Left ventricle myocardium superior (tissue), 1 donor: Measurements from ENCODE around the gene KLF13. TPM values are rescaled to one million over a fixed set of nuclear protein-coding genes. Genes with fewer than 3 reads are reported as not detected.

Source experiments
- ATAC-seq: fragments of 200-7000 bp; cut with Tn5 transposase; one replicate; pipeline ENCODE4 v1.9.1; 2020; ENCODE audit warnings: mild to moderate bottlenecking, moderate library complexity
- DNase-seq: peaks from one replicate; pipeline ENCODE4 v3.0.0-alpha.2; 2020
- intact Hi-C: fragments of 100-400 bp; cut with micrococcal nuclease; formaldehyde crosslinking; loops from one replicate; pipeline ENCODE4 v1.11.0; 2022
- total RNA-seq: library from RNA; stranded (reverse); fragmentation: NEBNext Ultra II Directional; extraction: Animal tissue kit (Norgen Biotek cat#: 25700); gene quantifications from one replicate; pipeline ENCODE4 v1.2.1, GENCODE V29; 2021
- donor health status: DM: no; HTN: yes; CAD: no; lungs with severe emphysema.

Gene KLF13
- total RNA-seq, 1 donor from 2014 or later: 85.3 TPM

DNA sequence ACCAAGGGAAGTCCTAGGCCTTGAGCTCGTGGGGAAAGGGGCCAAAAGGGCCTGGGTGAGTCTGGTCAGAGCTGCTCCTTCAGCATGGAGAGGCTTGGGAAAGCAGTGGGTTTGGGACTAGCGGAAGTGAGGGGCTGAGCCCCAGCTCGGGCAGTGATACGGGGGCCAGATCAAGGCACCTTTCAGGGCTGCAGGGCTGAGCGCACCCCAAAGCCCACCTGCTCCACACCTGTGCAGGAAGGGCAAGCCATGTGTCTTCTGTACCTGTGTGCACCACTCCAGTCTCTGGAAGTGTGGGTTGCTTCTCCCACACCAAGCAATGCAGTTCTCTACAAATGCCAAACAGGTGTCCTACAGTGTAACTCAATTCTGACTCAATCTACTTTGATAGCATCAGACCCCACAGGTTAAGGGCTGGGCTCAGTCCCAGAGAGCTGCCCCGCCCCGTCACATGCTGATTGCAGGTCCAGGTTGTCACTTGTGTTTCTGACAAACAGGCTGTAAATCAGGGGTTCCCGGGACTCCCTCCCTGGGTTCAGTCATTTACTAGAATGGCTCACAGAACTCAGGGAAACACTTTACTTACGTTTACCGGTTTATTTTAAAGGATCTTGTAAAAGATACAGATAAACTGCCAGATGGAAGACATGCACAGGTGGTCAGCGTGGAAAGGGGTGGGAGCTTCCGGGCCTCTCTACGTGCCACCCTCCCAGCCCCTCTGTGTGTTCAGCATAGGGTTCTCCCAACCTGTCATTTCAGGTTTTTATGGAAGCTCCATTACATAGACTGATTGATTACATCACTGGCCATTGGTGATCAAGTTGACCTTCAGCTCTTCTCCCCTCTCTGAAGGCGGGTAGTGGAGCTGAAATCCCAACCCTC is 28.8 kb upstream of the KLF13 start:
- intact Hi-C loops: no loop called here
- no peak for ATAC-seq
- no peak for DNase-seq

DNA sequence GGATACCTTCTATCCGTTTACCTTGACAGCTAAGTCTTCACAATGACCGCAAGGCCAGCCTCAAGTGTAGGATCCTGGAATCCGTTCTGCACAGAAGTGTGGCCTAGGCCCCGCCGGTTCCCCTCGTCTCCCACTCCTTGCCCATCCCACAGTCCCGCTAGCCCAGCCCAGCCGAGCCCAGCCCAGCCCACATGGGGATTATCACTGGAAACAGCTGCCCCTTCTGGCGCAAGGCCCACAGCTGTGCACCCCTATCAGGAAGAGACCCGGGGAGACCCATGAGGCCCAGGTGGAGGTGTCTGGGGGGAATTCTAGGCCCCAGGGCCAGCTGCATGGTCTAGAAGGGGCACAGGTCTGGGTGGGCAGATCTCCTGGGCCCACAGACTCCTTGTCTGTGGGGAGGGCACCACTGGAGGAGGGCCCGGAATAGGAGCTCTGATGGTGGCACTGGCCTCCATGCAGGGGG is 27.9 kb upstream of the KLF13 start:
- intact Hi-C loops: no loop called here
- no peak for ATAC-seq
- DNase-seq: no peak

DNA sequence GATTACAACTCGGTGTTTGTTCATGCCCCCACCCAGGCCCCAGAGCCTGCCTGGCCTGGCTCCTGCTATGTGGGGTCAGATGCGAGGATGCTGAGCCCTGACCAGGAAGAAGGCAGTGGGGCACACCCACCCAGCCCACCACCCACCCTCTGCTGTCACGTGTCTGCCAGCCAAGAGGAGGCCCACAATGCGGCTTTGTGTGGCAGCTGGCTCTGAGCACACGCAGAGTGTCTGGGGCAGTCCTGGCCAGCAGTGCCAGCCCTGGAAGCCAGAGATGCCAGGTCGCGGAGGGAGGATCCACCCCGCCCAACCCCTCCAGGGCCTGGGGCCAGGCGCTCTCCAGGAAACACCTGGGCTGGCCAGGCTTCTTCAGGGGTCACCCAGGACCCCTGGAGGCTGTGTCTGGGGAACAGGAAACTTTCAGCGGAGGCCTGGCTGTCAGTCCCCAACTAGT is 26.4 kb upstream of the KLF13 start:
- DNase-seq (peak; percentile 60), ATAC-seq (peak; percentile 58)
- intact Hi-C loops: no loop called here

DNA sequence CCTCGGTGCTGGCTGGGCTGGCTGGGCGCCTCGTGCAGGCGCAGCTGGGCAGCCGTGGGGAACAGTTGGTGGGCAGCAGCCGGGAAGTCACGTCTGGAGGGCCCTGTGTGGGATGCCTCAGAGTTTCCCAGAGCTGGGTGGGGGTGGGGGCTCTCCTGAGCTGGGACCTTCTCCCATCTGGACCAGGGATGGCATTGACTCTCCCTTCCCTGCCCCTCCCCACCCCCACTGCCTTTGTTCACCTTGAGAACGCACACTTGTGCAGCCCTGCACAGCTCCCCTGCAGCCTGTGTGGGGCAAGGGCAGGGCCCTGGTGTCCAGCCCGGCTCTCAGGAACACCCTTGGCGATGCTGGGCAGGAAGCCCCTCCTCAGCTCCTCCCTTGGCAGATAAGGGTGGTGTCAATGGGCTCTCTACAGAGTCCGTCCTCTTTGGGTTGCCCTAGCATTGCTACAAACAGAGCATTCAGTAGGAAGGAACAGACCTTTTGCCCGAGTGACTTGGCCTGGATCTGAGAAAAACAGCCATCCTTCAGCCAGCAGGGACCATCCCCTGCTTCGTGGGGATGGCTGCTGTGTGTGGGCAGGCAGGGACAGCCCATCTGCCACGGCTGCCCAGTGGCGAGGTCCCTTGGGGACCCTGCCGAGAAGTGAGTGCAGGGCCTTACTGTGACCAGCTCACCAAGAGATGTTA is 25.5 kb upstream of the KLF13 start:
- DNase-seq: peak; percentile 50
- peak; percentile 20 for ATAC-seq
- intact Hi-C loops: no loop called here

DNA sequence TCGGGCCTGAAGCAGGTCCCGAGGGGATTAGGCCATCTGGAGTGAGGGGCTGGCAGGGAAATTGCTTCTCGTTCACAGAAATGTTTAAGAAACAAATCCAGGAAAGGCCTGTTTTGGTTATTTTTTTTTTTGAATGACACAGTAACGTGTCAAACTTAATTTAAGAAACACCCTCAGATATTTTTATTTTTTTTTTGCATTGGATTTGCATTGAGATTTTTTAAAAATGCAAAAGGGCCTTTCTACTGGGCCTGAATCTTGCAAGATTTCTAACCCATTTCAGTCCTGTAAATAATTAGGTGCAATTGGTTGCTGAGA is 25.0 kb upstream of the KLF13 start:
- intact Hi-C loops: no loop called here
- DNase-seq (no peak), ATAC-seq (no peak)

DNA sequence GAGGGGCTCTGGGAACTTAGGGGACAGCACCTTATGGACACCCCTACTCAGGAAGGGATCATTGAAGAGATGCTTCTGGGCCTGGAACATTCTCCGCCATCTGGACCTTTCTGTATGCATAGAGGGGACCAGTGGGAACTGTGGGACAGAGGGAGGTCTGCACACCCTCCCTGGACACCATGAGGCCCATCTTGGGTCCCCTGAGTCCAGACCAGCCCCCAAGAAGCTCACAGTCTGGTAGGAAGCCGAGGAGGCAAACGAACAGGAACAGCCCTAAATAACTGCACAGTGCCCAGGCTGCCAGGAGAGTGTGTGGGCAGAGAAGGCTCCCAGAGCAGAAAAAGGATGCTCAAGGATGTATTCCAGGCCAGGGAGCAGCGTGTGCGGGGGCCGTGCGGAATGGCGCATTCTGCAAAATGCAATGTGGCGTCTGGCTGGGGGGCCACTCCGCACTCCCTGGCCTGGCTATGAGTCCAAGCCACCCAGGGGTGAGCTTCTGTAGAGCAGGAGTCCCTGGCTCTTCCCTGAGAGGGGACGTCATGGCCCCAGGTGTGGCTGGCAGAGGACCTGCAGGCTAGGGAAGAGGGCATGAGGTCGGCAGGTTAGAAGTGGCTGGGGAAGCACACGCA is 24.5 kb upstream of the KLF13 start:
- no peak for ATAC-seq
- DNase-seq: no peak
- intact Hi-C loops: no loop called here

DNA sequence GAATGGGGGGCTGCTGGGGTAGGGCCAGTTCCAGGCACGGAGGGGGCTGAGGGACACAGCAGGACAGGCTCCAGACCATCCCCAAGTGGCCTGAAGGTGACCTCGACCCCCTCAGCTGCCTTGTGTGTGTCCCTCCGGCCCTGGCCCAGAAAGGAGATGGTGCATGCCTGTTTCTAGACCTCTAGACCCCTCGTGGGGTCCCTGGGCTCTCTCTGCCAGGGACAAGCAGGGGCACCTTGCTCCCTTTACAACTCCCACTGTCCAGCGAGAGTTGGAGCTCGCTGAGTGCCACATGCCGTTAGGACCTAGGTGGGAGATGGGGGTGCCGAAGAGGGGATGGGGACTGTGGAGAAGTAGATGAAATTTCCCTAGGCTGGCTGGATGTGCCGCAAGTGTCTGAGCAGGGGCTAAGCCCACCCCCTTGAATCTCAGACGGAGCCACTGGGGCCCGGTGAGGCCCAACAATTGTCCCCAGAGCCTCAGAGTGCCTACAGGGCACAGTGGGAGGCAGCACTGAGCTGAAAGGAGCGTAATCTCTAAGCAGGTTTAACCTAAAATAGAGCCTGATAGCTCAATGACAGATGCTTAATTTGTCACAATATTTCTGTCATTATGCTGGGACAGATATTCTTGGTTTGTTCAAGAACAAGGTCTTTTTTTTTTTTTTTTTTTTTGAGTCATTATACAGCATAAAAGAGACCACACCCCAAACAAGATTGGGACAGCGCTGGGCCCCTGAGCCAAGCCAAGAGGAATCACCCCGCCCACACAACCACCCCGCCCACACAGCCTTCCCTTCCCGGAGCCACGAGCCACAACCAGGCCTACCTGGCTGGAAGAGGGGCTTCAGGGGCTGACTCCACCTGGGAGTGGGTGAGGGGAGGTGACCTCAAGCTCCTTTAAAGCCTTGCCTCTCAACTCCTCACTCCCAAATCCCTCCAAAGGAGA is 23.6 kb upstream of the KLF13 start:
- peak; percentile 65 for ATAC-seq
- DNase-seq: peak; percentile 62
- intact Hi-C loops: no loop called here

DNA sequence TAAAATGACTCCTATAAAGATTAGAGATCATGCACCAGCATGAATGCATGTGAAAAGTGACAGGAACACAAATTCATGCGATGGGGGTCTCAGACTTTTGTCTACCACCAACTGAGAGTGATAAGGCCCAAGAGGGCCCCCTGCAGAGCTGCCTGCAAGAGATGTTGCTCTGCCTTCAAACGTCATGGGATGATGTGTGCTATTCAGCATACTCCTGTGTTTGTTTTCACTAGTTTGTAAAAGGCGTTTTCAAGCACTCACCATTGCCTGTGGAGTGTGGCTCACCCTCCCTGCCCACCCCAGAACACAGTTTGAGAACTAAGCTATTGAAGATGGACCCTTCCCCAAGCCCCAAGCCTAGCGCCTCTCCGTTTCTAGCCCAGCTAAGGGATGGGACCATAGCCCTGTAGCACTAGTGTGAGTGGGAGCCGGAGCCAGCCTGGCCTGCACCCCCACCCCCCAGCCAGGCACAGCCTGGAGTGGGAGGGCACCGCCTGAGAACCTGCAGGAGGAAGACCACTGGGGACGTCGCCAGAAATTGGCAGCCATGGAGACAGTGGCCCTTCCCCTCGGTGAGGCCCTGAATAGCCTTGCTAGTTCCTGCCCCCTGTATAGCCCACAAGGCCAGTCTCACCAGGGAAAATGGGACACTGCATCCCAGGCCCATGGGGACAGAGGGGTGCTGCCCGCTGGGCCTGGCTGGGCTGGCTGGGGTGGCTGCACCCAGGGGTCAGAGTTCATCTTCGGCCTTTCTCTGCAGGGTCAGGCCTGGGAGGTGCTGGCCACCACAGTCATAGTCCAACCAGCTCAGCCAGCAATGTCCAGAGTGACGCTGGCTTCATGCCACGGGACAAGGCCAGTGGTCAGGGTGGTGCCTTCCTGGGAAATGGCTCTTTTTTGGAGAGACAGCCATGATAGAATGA is 22.6 kb upstream of the KLF13 start:
- ATAC-seq: no peak
- intact Hi-C loops: no loop called here
- no peak for DNase-seq

DNA sequence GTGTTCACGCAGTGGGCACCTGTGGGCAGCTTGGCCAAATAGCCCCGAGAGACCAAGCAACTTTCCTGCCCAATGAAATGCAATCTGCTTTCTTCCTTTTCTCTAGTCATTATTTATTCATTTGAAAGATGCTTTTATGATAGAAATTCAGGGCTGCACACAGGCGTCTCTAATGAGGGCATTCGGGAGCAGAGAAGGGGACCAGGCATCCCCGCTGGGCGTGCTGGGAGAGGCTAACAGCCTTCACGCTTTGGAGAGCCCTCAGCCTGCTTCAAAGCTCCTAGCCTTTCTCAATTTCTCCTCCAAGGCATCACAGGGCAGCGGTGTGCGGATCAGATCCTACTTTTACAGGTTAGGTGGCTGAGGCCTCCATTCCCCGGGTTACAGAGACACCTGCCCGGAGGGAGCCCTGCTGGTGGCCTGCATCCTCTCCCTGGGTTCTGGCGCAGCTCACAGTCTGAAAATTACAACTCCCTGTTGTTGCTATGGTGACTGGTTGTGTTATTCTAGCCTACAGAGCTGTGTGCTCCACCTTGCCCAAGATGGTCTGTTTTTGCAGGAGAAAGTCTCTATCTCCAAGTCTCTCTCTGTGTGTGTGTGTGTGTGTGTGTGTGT is 21.8 kb upstream of the KLF13 start:
- ATAC-seq (no peak), DNase-seq (no peak)
- intact Hi-C loops: no loop called here

DNA sequence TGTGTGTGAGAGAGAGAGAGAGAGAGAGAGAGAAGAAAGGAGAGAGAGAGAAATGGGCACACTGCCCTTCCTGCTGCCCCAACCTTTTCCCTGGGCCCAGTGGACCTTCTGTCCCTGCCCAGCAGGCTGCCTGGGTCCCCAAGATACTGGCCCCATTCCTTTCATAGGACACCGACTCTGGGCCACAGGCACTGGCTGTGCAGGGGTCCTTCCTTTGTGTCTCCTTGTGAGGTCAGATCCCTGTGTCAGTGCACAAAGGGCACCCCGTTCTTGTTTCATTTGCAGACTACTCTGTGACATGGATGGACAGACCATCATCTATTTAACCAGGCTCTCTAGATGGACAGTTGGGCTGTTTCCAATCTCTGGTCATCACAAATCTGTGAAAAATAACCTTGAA is 21.3 kb upstream of the KLF13 start:
- no peak for DNase-seq
- no peak for ATAC-seq
- intact Hi-C loops: no loop called here

DNA sequence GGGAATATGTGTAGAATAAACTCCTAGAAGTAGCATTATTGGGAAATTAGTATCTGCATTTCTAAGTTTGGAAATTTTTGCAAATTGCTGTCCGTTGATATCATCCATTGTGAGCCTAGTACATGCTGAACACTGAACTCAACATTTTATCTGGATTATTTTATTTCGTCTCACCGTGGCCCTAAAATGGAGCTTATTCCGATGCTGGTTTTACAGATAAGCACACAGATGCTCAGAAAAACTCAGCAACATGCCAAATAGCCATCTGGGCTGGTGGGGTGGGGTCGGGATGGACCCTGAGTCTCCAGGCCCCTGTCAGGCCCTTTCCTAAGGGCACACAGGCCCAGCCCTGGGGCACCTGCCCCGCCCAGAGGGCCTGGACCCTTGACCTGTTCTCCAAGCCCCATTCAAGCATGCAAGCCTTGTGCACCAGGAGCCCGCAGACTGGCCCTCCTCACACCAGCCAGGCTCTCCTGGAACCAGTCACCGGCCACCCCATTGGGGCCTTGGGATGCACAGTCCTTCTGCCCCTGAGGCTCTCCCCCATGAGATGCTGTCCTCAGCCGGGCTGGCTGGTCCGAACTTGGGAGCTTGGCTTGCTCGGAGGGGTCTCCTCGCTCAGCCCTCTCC is 20.7 kb upstream of the KLF13 start:
- ATAC-seq: no peak
- no peak for DNase-seq
- intact Hi-C loops: no loop called here

DNA sequence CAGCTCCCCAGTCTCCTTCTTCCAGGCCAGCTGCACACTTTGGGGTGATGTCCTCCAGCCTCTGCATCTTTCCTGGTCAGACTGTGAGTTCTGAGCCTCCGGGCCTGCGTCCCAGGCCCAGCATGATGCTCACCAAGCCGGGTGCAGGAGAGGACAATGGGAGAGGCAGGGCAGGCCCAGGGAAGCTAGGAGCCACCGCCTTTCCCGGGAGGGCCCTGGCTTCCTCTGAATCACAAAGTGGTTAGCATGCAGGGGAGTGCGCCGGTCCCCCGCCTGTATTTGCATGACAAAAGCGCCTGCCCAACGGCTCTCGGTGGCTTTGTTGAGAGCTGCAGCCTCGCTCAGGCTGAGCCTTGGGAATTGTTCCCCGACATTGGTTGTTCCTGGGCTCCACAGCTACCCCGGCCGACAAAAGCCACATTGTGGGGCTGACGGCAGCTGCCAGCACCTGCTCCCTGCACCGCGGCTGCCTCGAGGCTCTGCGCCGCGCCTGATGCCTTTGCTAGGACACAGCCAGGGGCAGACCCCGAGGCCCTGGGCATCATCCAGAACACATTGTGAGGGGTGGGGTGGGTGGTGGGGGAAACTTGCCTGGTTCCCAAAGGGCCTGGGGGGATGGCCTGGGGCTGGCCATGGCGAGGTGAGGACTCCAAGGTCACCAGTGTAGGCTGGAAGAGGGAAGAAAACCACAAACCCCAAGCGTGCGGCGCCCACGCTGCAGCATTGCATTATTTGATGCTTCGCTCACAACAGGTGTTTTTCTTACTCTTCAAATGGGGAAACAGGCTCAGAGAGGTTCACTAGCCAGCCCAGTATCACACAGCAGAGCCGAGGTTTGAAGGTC is 20.0 kb upstream of the KLF13 start:
- ATAC-seq (peak; percentile 78), DNase-seq (peak; percentile 65)
- intact Hi-C loops: no loop called here

DNA sequence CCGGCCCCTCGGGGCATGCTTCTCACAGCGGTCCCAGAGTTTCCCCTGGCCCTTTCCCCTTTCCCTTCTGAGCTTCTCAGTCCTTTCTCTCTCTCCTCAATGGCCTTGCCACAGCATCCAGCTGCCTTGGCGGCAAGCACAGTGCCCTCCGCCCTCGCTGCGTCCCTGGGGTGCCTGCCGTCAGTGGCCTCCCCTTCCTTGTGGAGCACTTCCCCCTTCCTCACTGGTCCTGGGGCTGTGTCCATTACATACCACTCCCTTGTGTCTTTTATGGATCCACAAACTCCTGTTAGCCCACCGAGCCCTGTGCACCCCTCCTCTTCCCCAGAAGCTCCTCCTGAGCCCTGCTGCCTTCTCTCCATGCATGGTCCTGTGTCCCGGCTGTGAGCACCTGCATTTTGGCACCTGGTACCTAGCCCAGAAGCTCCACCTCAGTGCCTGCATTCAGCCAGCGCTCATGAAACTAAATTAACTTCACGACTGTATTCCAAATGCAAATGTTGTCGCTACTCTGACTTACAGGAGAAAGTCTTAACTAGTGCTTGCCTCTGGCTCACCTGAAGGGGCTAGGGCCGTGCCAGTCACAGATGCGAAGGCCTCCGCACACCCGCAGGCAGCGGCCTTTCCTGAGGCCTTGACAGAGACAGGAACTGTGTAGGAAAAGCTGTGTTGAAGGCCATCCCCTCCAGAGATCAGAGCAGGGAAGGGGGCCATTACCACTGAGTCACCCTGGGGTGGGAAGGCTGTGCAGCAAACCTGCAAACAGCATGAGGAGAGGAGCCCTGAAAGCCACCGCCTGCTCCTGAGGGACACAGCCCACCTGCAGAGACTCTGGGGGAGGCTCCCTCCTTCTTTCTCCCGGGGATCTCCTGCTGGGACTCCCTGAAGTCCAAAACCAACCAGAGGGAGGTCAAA is 19.1 kb upstream of the KLF13 start:
- DNase-seq (no peak), ATAC-seq (no peak)
- intact Hi-C loops: no loop called here

DNA sequence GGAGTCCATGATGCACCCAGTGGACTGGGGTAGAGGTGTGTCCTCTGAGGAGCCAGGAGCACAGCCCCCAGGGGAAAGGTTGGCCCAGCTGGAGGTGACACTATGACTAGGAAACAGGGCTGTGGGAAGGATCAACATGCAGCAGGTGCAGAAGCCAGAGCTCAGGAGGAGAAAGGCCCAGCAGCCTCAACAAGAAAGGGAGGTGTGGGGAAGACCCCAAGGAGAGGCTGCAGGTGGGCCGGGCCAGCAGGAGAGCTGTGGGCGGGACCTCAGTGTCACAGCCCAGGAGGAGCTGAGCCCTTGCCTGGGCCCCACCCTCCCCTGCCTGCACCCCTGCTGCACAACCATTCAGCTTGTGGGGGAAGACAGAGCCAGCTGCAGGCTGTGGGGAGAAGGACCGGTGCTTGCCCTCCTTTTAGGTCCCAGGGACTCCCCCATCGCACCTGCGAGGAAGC is 18.4 kb upstream of the KLF13 start:
- no peak for ATAC-seq
- intact Hi-C loops: no loop called here
- no peak for DNase-seq

DNA sequence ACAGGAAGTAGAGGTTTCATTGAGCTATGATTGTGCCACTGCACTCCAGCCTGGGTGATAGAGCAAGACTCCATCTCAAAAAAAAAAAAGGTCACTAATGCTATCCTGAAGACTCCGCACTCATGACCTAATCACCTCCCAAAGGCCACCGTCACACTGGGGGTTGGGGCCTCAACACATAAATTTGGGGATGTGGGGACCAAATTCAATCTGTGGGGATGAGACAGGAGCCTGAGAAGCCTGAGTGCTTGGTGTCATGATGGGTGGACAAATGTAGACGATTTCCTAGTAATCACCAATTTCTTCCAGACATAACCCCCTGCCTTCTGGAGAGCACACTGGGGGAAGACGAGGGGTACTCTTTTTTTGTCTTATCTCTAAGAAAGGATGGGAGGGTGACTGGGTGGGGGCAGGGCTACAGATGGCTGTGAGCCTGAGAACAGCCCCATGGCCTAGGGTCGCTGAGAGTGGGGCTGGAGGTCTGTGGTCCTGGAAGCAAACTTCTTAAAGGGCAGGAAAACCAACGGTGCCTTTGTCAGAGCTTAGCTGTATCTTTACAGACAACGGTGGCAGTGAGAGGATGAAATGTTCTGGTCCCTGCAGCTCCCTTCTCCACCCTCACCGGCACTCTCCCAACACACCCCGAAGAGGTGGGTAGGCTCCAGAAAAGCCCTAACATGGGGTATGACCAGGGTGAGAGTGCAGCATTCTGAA is 16.6 kb upstream of the KLF13 start:
- intact Hi-C loops: no loop called here
- DNase-seq: no peak
- no peak for ATAC-seq
